ENCODE measurements around the gene DDAH1. TPM values are rescaled to one million over a fixed set of nuclear protein-coding genes. Genes with fewer than 3 reads are reported as not detected.
A peak's percentile ranks its signal among the peaks of the same experiment; 100 is the strongest.

The DDAH1 gene
- total RNA-seq, 1 experiment from 2014 or later = 36.3 TPM

DNA sequence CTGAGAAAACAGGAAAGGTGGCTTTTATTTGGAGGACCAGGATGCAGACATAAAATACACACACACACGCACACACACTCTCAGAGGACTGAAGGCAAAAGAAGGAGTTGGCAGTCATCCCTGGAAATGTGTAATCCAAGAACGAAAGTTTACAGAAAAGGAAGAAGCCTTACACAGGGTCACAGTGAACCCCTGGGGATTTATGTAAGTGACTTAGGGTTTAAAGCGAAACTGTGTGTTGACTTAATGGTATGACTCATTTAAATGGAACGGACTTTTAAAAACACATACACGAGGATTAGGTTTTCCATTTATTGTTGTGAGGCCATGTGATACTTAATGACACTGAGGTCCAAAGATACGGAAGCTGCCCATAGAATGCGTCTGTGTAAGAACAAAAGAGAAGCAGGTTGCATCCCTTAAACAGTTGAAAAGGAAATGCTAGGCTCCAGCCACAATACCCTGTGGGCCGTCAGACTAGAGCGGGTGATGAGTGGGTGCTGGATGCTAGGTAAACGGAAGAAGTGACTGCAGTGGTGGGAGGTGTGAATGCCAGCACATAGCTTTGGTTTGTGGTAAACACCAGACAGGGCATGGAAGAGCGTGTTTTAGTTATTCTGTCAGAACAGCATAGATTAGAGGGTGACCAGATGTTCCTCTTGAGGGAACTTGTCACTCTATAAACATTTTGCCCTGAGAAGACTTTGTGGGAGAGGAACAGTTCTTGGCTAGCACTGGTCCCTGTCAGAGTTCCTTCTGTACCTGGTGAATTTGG lies 166.9 kb downstream of the DDAH1 start:
- Mint-ChIP-seq H3K36me3 (ENCODE audit: insufficient read depth in 1 of 3, low read depth in 3 of 3) (no peaks in the 10 kb centered on the region), H3K27ac (peak overlapping the region in 1 of 3 experiments; percentile 29; a peak in 2 of 7 replicates), H3K9me3 (no peaks in the 10 kb centered on the region), H3K4me1 (peaks cover 12 to 13% of the 10 kb centered on the region in 2 experiments), H3K27me3 (ENCODE audit: low read depth) (no peaks in the 10 kb centered on the region; the same call in 1 of the 2 replicates), H3K4me3 (no peak overlapping the region)
- Histone ChIP-seq H4K91ac (ENCODE audit: insufficient read length, low read depth, low read length) (no peak overlapping the region), H4K8ac (replicated peaks; ENCODE audit: insufficient read length, low read depth, low read length) (no peak overlapping the region), H3K9ac (ENCODE audit: extremely low read depth, insufficient read length, low read length) (no peak overlapping the region), H2AK5ac (ENCODE audit: insufficient read length, low read length) (no peak overlapping the region), H3K4me2 (ENCODE audit: insufficient read depth, insufficient read length, low read length) (no peak overlapping the region), H2BK20ac (ENCODE audit: low read depth, low read length, poor library complexity, severe bottlenecking) (no peak overlapping the region), H3K27ac (ENCODE audit: insufficient read length, low read depth, low read length) (no peak overlapping the region), H3T11ph (ENCODE audit: low read length) (no peak overlapping the region), H4K5ac (ENCODE audit: insufficient read length, low read depth, low read length) (no peak overlapping the region), H4K20me1 (ENCODE audit: control insufficient read depth, insufficient read depth, insufficient read length) (no peaks in the 10 kb centered on the region), H2BK5ac (ENCODE audit: insufficient read length, low read length) (no peak overlapping the region), H3K14ac (ENCODE audit: insufficient read depth, low read length) (no peak overlapping the region), H3K23ac (ENCODE audit: insufficient read length, low read depth, low read length) (no peak overlapping the region), H2BK120ac (ENCODE audit: low read depth, low read length, poor library complexity, severe bottlenecking) (no peak overlapping the region), H2BK12ac (ENCODE audit: insufficient read length, low read depth, low read length) (no peak overlapping the region), H2AFZ (ENCODE audit: low read length) (no peak overlapping the region), H2BK15ac (ENCODE audit: low read depth, low read length) (no peak overlapping the region), H3K79me1 (ENCODE audit: insufficient read depth, low read depth, low read length, poor library complexity, severe bottlenecking) (no peaks in the 10 kb centered on the region), H3K56ac (ENCODE audit: insufficient read length, low read depth, low read length) (no peak overlapping the region), H3K23me2 (ENCODE audit: insufficient read length, low read depth, low read length, poor library complexity, severe bottlenecking) (no peaks in the 10 kb centered on the region), H3K79me2 (ENCODE audit: insufficient read depth, low read length) (no peaks in the 10 kb centered on the region), H3K4me1 (ENCODE audit: insufficient read depth, low read length) (no peaks in the 10 kb centered on the region), H3K9me3 (ENCODE audit: control insufficient read depth, low read depth, low read length) (no peaks in the 10 kb centered on the region), H3K4ac (ENCODE audit: low read depth, low read length) (no peak overlapping the region), H3K18ac (ENCODE audit: insufficient read length, low read depth, low read length) (no peak overlapping the region), H3K27me3 (ENCODE audit: insufficient read depth, low read length) (no peaks in the 10 kb centered on the region)
- no peak for DNase-seq
- WGBS (ENCODE audit: extremely low coverage, insufficient read length, low lambda C conversion rate) = no CpG with 5 or more reads among the region's 11 CpGs
- TF ChIP-seq, protein P1, sequence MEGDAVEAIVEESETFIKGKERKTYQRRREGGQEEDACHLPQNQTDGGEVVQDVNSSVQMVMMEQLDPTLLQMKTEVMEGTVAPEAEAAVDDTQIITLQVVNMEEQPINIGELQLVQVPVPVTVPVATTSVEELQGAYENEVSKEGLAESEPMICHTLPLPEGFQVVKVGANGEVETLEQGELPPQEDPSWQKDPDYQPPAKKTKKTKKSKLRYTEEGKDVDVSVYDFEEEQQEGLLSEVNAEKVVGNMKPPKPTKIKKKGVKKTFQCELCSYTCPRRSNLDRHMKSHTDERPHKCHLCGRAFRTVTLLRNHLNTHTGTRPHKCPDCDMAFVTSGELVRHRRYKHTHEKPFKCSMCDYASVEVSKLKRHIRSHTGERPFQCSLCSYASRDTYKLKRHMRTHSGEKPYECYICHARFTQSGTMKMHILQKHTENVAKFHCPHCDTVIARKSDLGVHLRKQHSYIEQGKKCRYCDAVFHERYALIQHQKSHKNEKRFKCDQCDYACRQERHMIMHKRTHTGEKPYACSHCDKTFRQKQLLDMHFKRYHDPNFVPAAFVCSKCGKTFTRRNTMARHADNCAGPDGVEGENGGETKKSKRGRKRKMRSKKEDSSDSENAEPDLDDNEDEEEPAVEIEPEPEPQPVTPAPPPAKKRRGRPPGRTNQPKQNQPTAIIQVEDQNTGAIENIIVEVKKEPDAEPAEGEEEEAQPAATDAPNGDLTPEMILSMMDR (conservative IDR thresholded peaks at IDR 0.05) = no peak

Measured in H9 (cell line).